Activated CD4-positive, alpha-beta T cell treated with anti-CD3 and anti-CD28 coated beads for 36 hours (primary cell): Measurements from ENCODE around the gene CCDC116. TPM values are rescaled to one million over a fixed set of nuclear protein-coding genes. Genes with fewer than 3 reads are reported as not detected.
"Not testable (repeated sequence)": the region's sequence is repeated elsewhere in the genome, so short reads cannot be mapped to it uniquely, and the experiment has no call there.

Source experiments
- ATAC-seq: fragments of 200-7000 bp; cut with Tn5 transposase; one replicate; pipeline ENCODE4 v1.10.0; 2021; ENCODE audit warnings: mild to moderate bottlenecking, moderate library complexity
- CTCF ChIA-PET: fragments of 350-600 bp; sonication (Branson Sonifier 250); formaldehyde crosslinking; loops from one replicate; lab custom pipeline; 2021; ENCODE audit warnings: antibody characterized with exemption; lab: Charles Lee
- POLR2A ChIA-PET: fragments of 350-600 bp; sonication (Branson Sonifier 250); formaldehyde crosslinking; loops from one replicate; lab custom pipeline; 2021; ENCODE audit warnings: antibody characterized with exemption, inconsistent platforms; lab: Charles Lee
- DNase-seq: peaks from one replicate; pipeline ENCODE4 v3.0.0-alpha.2; 2020
- H3K27ac Mint-ChIP-seq: one replicate; pipeline ENCODE4 v1.8.0; 2021; ENCODE audit warnings: mixed read lengths
- H3K27me3 Mint-ChIP-seq: one replicate; pipeline ENCODE4 v1.8.0; 2021; ENCODE audit warnings: mixed read lengths
- H3K36me3 Mint-ChIP-seq: one replicate; pipeline ENCODE4 v1.8.0; 2021; ENCODE audit warnings: low read depth, mixed read lengths
- H3K4me1 Mint-ChIP-seq: one replicate; pipeline ENCODE4 v1.8.0; 2021; ENCODE audit warnings: mixed read lengths
- H3K4me3 Mint-ChIP-seq: one replicate; pipeline ENCODE4 v1.8.0; 2021; ENCODE audit warnings: mild to moderate bottlenecking, moderate library complexity, mixed read lengths
- H3K9me3 Mint-ChIP-seq: one replicate; pipeline ENCODE4 v1.8.0; 2021; ENCODE audit warnings: low read depth, mixed read lengths
- intact Hi-C, 2 experiments: fragments of 100-400 bp; cut with DNase I in 1 of 2; cut with micrococcal nuclease in 1 of 2; formaldehyde crosslinking; loops; one replicate each; pipeline versions ENCODE4 v1.14.2 to v1.15.1; 2022 to 2024; cut with DNase I, micrococcal nuclease
- total RNA-seq, 2 experiments: library from RNA; stranded (reverse); gene quantifications; one replicate each; pipeline ENCODE4 v1.2.3, GENCODE V29; 2021

The CCDC116 gene
- total RNA-seq, 2 experiments from 2014 or later = 0.23 to 0.33 TPM

DNA sequence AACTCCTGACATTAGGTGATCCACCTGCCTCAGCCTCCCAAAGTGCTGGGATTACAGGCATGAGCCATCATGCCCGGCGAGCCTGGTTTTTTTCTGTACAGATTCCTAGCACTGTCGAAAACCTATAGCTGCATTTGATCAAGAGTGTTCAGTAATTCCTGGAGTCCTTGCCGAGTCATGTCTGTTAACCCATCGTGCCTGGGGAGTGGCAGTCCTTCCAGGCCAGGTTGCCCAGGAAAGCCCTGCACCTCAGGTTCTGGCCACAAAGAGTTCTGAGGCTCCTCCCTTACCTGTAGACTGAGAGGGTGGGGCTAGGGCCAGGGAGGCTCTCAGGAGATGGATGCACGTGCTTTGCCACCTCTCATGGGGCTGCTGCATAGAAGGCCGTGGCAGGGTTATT is 19.7 kb upstream of the CCDC116 start:
- Mint-ChIP-seq H3K4me1 (peaks cover 8% of the 10 kb centered on the region), H3K4me3 (no peak overlapping the region), H3K27me3 (no peaks in the 10 kb centered on the region), H3K9me3 (no peaks in the 10 kb centered on the region), H3K27ac (no peak overlapping the region), H3K36me3 (peaks cover 33% of the 10 kb centered on the region)
- no peak for DNase-seq
- intact Hi-C loops = no loop called here
- ATAC-seq = no peak
- POLR2A ChIA-PET = no interaction called here
- CTCF ChIA-PET = interaction anchor here (0.6 to 2.0 kb wide), 5 partner anchors 9 to 165 kb away, joined by 4 to 6 read pairs (median 5); no protein-coding TSS in a partner anchor

GRCh38 chr22:21613553-21614233 is 18.9 kb upstream of the CCDC116 start:
- intact Hi-C loops = no loop called here
- H3K4me3 Mint-ChIP-seq = no peak overlapping the region
- H3K27me3 Mint-ChIP-seq = no peaks in the 10 kb centered on the region
- ChIA-PET CTCF (interaction anchor here (0.6 to 2.0 kb wide), 5 partner anchors 10 to 404 kb away, joined by 3 to 6 read pairs (median 5); no protein-coding TSS in a partner anchor), POLR2A (no interaction called here)
- ATAC-seq (no peak), DNase-seq (no peak)
- peaks cover 8% of the 10 kb centered on the region for H3K4me1 Mint-ChIP-seq
- peaks cover 30% of the 10 kb centered on the region for H3K36me3 Mint-ChIP-seq
- peak overlapping the region; percentile 33 for H3K27ac Mint-ChIP-seq
- no peaks in the 10 kb centered on the region for H3K9me3 Mint-ChIP-seq

DNA sequence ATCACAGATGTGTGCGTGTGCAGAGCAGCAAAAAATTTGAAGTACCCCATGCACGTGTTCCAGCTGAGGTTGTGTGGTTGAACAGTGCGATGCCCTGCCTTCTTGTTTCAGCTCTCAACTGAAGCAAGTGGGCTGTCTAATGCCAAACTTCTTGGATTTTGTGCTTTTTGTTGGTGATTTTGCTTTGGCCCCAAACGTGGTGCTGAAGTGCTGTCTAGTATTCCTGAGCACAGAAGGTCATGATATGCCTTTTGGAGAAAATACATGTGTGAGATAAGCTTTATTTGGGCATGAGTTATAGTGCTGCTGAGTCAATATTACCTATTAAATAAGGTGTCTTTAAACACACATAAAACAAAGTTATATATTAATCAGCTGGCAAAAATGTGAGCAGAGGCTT is 16.8 kb upstream of the CCDC116 start:
- CTCF ChIA-PET = interaction anchor here (1.5 to 2.4 kb wide), 2 partner anchors 28 to 31 kb away, joined by 4 to 10 read pairs; no protein-coding TSS in a partner anchor
- Mint-ChIP-seq H3K36me3 (peaks cover 30% of the 10 kb centered on the region), H3K27me3 (no peaks in the 10 kb centered on the region), H3K4me3 (no peak overlapping the region), H3K9me3 (no peaks in the 10 kb centered on the region), H3K4me1 (peaks cover 8% of the 10 kb centered on the region), H3K27ac (no peak overlapping the region)
- DNase-seq (no peak), ATAC-seq (no peak)
- intact Hi-C loops = no loop called here
- POLR2A ChIA-PET = interaction anchor here (0.5 to 1.5 kb wide), 2 partner anchors 14 to 19 kb away, joined by 3 read pairs; no protein-coding TSS in a partner anchor

GRCh38 chr22:21617337-21617736 is 15.2 kb upstream of the CCDC116 start:
- H3K27ac Mint-ChIP-seq, H3K4me1 Mint-ChIP-seq, intact Hi-C loops, H3K4me3 Mint-ChIP-seq, H3K9me3 Mint-ChIP-seq, H3K27me3 Mint-ChIP-seq, ATAC-seq, DNase-seq: not testable (repeated sequence)
- ChIA-PET POLR2A (interaction anchor here (0.6 kb wide), 1 partner anchor 1761 kb away, joined by 5 read pairs; no protein-coding TSS in a partner anchor), CTCF (interaction anchor here (1.0 to 2.4 kb wide), 7 partner anchors 9 to 30 kb away, joined by 3 to 10 read pairs (median 4); no protein-coding TSS in a partner anchor)
- H3K36me3 Mint-ChIP-seq = peaks cover 26% of the 10 kb centered on the region

GRCh38 chr22:21621025-21621424 is 11.5 kb upstream of the CCDC116 start:
- Mint-ChIP-seq H3K27me3 (no peaks in the 10 kb centered on the region), H3K27ac (no peak overlapping the region), H3K36me3 (peaks cover 20% of the 10 kb centered on the region), H3K4me1 (peaks cover 5% of the 10 kb centered on the region), H3K9me3 (no peaks in the 10 kb centered on the region), H3K4me3 (no peak overlapping the region)
- ChIA-PET CTCF (interaction anchor here (0.6 to 1.7 kb wide), 3 partner anchors 8 to 26 kb away, joined by 3 to 4 read pairs (median 3); no protein-coding TSS in a partner anchor), POLR2A (no interaction called here)
- DNase-seq (no peak), ATAC-seq (no peak)
- intact Hi-C loops = no loop called here

- Mint-ChIP-seq H3K27me3 (no peaks in the 10 kb centered on the region), H3K27ac (peak overlapping the region; percentile 63), H3K4me3 (no peak overlapping the region), H3K36me3 (peaks cover 26% of the 10 kb centered on the region), H3K4me1 (peaks cover 12% of the 10 kb centered on the region), H3K9me3 (no peaks in the 10 kb centered on the region)
- ChIA-PET CTCF (interaction anchor here (1.0 to 1.6 kb wide), 2 partner anchors 24 to 25 kb away, joined by 3 to 4 read pairs; no protein-coding TSS in a partner anchor), POLR2A (no interaction called here)
- intact Hi-C loops = no loop called here
- DNase-seq (no peak), ATAC-seq (no peak)
These were observed 10.3 kb upstream of the CCDC116 start for GRCh38 chr22:21622011-21622918.

- intact Hi-C loops = no loop called here
These were observed 9.5 kb upstream of the CCDC116 start for GRCh38 chr22:21622919-21623647.

GRCh38 chr22:21623648-21623970 is 9.0 kb upstream of the CCDC116 start:
- Mint-ChIP-seq H3K27me3 (no peaks in the 10 kb centered on the region), H3K36me3 (peaks cover 37% of the 10 kb centered on the region), H3K27ac (no peak overlapping the region), H3K4me1 (peaks cover 23% of the 10 kb centered on the region), H3K4me3 (no peak overlapping the region), H3K9me3 (no peaks in the 10 kb centered on the region)
- intact Hi-C loops = no loop called here
- CTCF ChIA-PET = interaction anchor here (0.7 to 1.6 kb wide), 8 partner anchors 11 to 808 kb away, joined by 3 to 5 read pairs (median 4); partner anchors contain the start of gene SDF2L1
- POLR2A ChIA-PET = no interaction called here
- ATAC-seq = no peak
- no peak for DNase-seq

More at GRCh38 chr22:21622919-21623647, 9.5 kb upstream of the CCDC116 start:
- ATAC-seq (no peak), DNase-seq (no peak)
- Mint-ChIP-seq H3K9me3 (no peaks in the 10 kb centered on the region), H3K4me3 (no peak overlapping the region), H3K27ac (no peak overlapping the region), H3K27me3 (no peaks in the 10 kb centered on the region), H3K4me1 (peaks cover 20% of the 10 kb centered on the region), H3K36me3 (peaks cover 34% of the 10 kb centered on the region)
- ChIA-PET POLR2A (no interaction called here), CTCF (interaction anchor here (0.7 to 1.6 kb wide), 8 partner anchors 10 to 807 kb away, joined by 3 to 5 read pairs (median 4); partner anchors contain the start of gene SDF2L1)

DNA sequence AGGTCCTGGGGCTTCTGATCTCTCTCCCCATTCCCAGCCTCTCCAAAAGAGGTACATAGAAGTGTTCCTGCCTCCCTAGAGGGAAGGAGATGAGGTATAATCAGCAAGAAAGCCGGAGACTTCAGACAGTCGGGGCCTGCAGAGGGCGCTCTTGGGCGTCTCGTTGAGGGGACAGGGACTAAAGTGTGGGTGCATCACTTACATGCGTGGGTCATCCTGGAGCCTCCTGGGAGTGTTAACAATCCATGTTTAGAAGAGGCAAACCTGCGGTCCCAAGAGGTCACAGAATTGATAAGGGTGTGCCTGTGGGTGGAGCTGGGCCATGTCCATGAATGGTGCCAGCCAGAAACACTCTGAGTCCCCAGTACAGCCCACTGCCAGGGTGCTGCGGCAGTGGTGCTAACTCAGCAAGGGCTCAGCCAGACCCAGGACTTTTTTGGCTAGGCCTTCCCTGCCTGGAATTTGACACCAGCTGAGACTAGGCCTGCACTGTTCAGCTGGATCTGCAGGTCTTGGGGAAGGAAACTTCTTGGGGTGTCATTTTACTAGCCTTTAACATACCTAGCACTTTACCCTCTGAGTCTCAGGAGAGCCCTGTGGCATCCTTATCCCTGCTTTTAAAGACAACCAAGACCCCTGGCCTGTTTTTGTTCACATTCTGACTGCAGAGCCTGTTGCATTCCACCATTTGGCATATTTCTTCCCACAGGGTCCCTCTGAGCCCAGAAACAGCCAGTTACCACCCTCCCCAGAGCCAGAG is 8.3 kb upstream of the CCDC116 start:
- peak; percentile 37 for ATAC-seq

More for the DNA sequence above, 8.3 kb upstream of the CCDC116 start:
- POLR2A ChIA-PET = no interaction called here
- CTCF ChIA-PET = interaction anchor here (0.6 to 1.6 kb wide), 6 partner anchors 10 to 809 kb away, joined by 3 to 6 read pairs (median 3); no protein-coding TSS in a partner anchor
- H3K27ac Mint-ChIP-seq = peak overlapping the region; percentile 55
- no peaks in the 10 kb centered on the region for H3K9me3 Mint-ChIP-seq
- peak; percentile 74 for DNase-seq
- H3K4me1 Mint-ChIP-seq = peaks cover 23% of the 10 kb centered on the region
- intact Hi-C loops = no loop called here
- H3K27me3 Mint-ChIP-seq = no peaks in the 10 kb centered on the region
- no peak overlapping the region for H3K4me3 Mint-ChIP-seq
- H3K36me3 Mint-ChIP-seq = peaks cover 39% of the 10 kb centered on the region
